H9 (cell line): ENCODE results near the gene ABI3. TPM values are rescaled to one million over a fixed set of nuclear protein-coding genes. Genes with fewer than 3 reads are reported as not detected.

ENCODE experiments used
- DNase-seq: peaks from one replicate; pipeline ENCODE4 v3.0.0-alpha.2; 2017
- H2AFZ ChIP-seq: one replicate; pipeline ENCODE4 v1.6.1; 2013; ENCODE audit warnings: mild to moderate bottlenecking, low read length, control low read depth, moderate library complexity
- H2AK5ac ChIP-seq: 2 replicates; pipeline ENCODE4 v1.6.1; 2013; ENCODE audit warnings: low read length, control low read depth, mixed read lengths; ENCODE audit not compliant: insufficient read length
- H2BK120ac ChIP-seq: one replicate; pipeline ENCODE4 v1.6.1; 2013; ENCODE audit warnings: low read depth, mild to moderate bottlenecking, low read length, control low read depth, inconsistent platforms; ENCODE audit not compliant: poor library complexity, severe bottlenecking
- H2BK12ac ChIP-seq: 2 replicates; pipeline ENCODE4 v1.6.1; 2013; ENCODE audit warnings: low read length, control low read depth, mixed read lengths, low read depth; ENCODE audit not compliant: insufficient read length
- H2BK15ac ChIP-seq: 2 replicates; pipeline ENCODE4 v1.6.1; 2013; ENCODE audit warnings: low read depth, low read length, control low read depth
- H2BK20ac ChIP-seq: one replicate; pipeline ENCODE4 v1.6.1; 2013; ENCODE audit warnings: low read depth, mild to moderate bottlenecking, low read length, control low read depth, inconsistent platforms; ENCODE audit not compliant: poor library complexity, severe bottlenecking
- H2BK5ac ChIP-seq: 2 replicates; pipeline ENCODE4 v1.6.1; 2013; ENCODE audit warnings: low read length, control low read depth, mixed read lengths; ENCODE audit not compliant: insufficient read length
- H3K14ac ChIP-seq: 2 replicates; pipeline ENCODE4 v1.6.1; 2013; ENCODE audit warnings: low read length, control low read depth; ENCODE audit not compliant: insufficient read depth
- H3K18ac ChIP-seq: 2 replicates; pipeline ENCODE4 v1.6.1; 2013; ENCODE audit warnings: low read depth, mild to moderate bottlenecking, mixed read lengths, low read length, control low read depth; ENCODE audit not compliant: insufficient read length
- H3K23ac ChIP-seq: 2 replicates; pipeline ENCODE4 v1.6.1; 2013; ENCODE audit warnings: low read length, control low read depth, mixed read lengths, low read depth; ENCODE audit not compliant: insufficient read length
- H3K23me2 ChIP-seq: 2 replicates; pipeline ENCODE4 v1.6.1; 2013; ENCODE audit warnings: low read depth, mild to moderate bottlenecking, mixed read lengths, low read length, control low read depth; ENCODE audit not compliant: insufficient read length, poor library complexity, severe bottlenecking
- H3K27ac ChIP-seq: 2 replicates; pipeline ENCODE4 v1.5.1; 2013; ENCODE audit warnings: low read length, control low read depth, mixed read lengths, low read depth; ENCODE audit not compliant: insufficient read length
- H3K27me3 ChIP-seq: 2 replicates; pipeline ENCODE4 v1.6.1; 2013; ENCODE audit warnings: low read length, control low read depth, inconsistent platforms; ENCODE audit not compliant: insufficient read depth
- H3K4ac ChIP-seq: 2 replicates; pipeline ENCODE4 v1.6.1; 2013; ENCODE audit warnings: low read depth, mild to moderate bottlenecking, control low read depth, inconsistent platforms, low read length, moderate library complexity
- H3K4me1 ChIP-seq: 2 replicates; pipeline ENCODE4 v1.6.1; 2013; ENCODE audit warnings: low read length, control low read depth, inconsistent platforms; ENCODE audit not compliant: insufficient read depth
- H3K4me2 ChIP-seq: 2 replicates; pipeline ENCODE4 v1.6.1; 2013; ENCODE audit warnings: low read length, control low read depth, mixed read lengths; ENCODE audit not compliant: insufficient read length, insufficient read depth
- H3K56ac ChIP-seq: 2 replicates; pipeline ENCODE4 v1.6.1; 2013; ENCODE audit warnings: low read depth, mild to moderate bottlenecking, mixed read lengths, low read length, control low read depth; ENCODE audit not compliant: insufficient read length
- H3K79me1 ChIP-seq: 2 replicates; pipeline ENCODE4 v1.6.1; 2013; ENCODE audit warnings: low read depth, mild to moderate bottlenecking, moderate library complexity, low read length, control low read depth, inconsistent platforms; ENCODE audit not compliant: insufficient read depth, poor library complexity, severe bottlenecking
- H3K79me2 ChIP-seq: 2 replicates; pipeline ENCODE4 v1.6.1; 2013; ENCODE audit warnings: low read length, control low read depth, inconsistent platforms; ENCODE audit not compliant: insufficient read depth
- H3K9ac ChIP-seq: 2 replicates; pipeline ENCODE4 v1.6.1; 2013; ENCODE audit warnings: low read length, control low read depth, mixed read lengths; ENCODE audit not compliant: insufficient read length; ENCODE audit errors: extremely low read depth
- H3K9me3 ChIP-seq: one replicate; pipeline ENCODE4 v1.6.1; 2013; ENCODE audit warnings: low read depth, low read length, inconsistent platforms; ENCODE audit not compliant: control insufficient read depth
- H3T11ph ChIP-seq: one replicate; pipeline ENCODE4 v1.6.1; 2013; ENCODE audit warnings: mild to moderate bottlenecking, low read length, control low read depth, inconsistent platforms
- H4K20me1 ChIP-seq: one replicate; pipeline ENCODE4 v1.6.1; 2013; ENCODE audit not compliant: control insufficient read depth, insufficient read length, insufficient read depth
- H4K5ac ChIP-seq: 2 replicates; pipeline ENCODE4 v1.6.1; 2013; ENCODE audit warnings: low read depth, mild to moderate bottlenecking, mixed read lengths, low read length, control low read depth; ENCODE audit not compliant: insufficient read length
- H4K8ac ChIP-seq: replicated peaks from 2 replicates; pipeline ENCODE4 v1.6.1; 2013; ENCODE audit warnings: low read length, control low read depth, mixed read lengths, low read depth; ENCODE audit not compliant: insufficient read length
- H4K91ac ChIP-seq: 2 replicates; pipeline ENCODE4 v1.6.1; 2013; ENCODE audit warnings: low read depth, mild to moderate bottlenecking, moderate library complexity, mixed read lengths, low read length, control low read depth; ENCODE audit not compliant: insufficient read length
- H3K27ac Mint-ChIP-seq, 3 experiments: 2 replicates in 2 of 3; 3 replicates in 1 of 3; pipeline ENCODE4 v1.8.0; 2020 to 2021; ENCODE audit warnings: mixed read lengths in 3 of 3, mild to moderate bottlenecking in 1 of 3, moderate library complexity in 1 of 3
- H3K27me3 Mint-ChIP-seq: 2 replicates; pipeline ENCODE4 v1.8.0; 2021; ENCODE audit warnings: low read depth, mild to moderate bottlenecking, moderate library complexity, mixed read lengths
- H3K36me3 Mint-ChIP-seq, 3 experiments: 2 replicates in 2 of 3; 3 replicates in 1 of 3; pipeline ENCODE4 v1.8.0; 2020 to 2021; ENCODE audit warnings: low read depth in 3 of 3, mixed read lengths in 3 of 3; ENCODE audit not compliant: insufficient read depth in 1 of 3
- H3K4me1 Mint-ChIP-seq, 2 experiments: 2 replicates each; pipeline ENCODE4 v1.8.0; 2020; ENCODE audit warnings: mixed read lengths in 2 of 2
- H3K4me3 Mint-ChIP-seq, 2 experiments: 2 replicates in 1 of 2; 3 replicates in 1 of 2; pipeline ENCODE4 v1.8.0; 2020 to 2021; ENCODE audit warnings: mild to moderate bottlenecking in 2 of 2, mixed read lengths in 2 of 2, moderate library complexity in 1 of 2
- H3K9me3 Mint-ChIP-seq, 2 experiments: 2 replicates in 1 of 2; 3 replicates in 1 of 2; pipeline ENCODE4 v1.8.0; 2020; ENCODE audit warnings: mild to moderate bottlenecking in 2 of 2, mixed read lengths in 2 of 2, moderate library complexity in 1 of 2
- CTCF ChIP-seq: fragments of 200-600 bp; sonication (generic); conservative IDR thresholded peaks from 3 replicates; pipeline ENCODE4 v1.8.0; 2021; ENCODE audit warnings: antibody characterized with exemption, mild to moderate bottlenecking
- whole genome bisulfite sequencing: extraction: QIAGEN DNeasy Blood & Tissue Kit; methylation state at CpG from one replicate; pipeline ENCODE4 v1.1.7; 2013; ENCODE audit warnings: missing lambda C conversion rate, low lambda C conversion rate, mixed read lengths; ENCODE audit not compliant: insufficient read length; ENCODE audit errors: extremely low coverage; 5-methylcytosine and 5-hydroxymethylcytosine counted together
- total RNA-seq: library from RNA; stranded (reverse); gene quantifications from 2 replicates; pipeline ENCODE4 v1.2.1, GENCODE V29; 2021

Gene ABI3
- total RNA-seq, 1 experiment from 2014 or later = 2.1 TPM

- Histone ChIP-seq H3K23me2 (peaks cover 2% of the 10 kb centered on the region), H2BK15ac (no peak overlapping the region), H3K79me2 (no peaks in the 10 kb centered on the region), H3T11ph (no peak overlapping the region), H2BK5ac (no peak overlapping the region), H2AFZ (no peak overlapping the region), H3K4me1 (0 out of 2 replicates have a peak, but pooled peaks cover 2% of the 10 kb centered on the region), H3K14ac (no peak overlapping the region), H3K4ac (no peak overlapping the region), H3K23ac (no peak overlapping the region), H2BK20ac (no peak overlapping the region), H4K5ac (no peak overlapping the region), H3K9ac (no peak overlapping the region), H3K9me3 (no peaks in the 10 kb centered on the region), H2BK12ac (no peak overlapping the region), H3K27ac (no peak overlapping the region), H3K18ac (no peak overlapping the region), H4K8ac (no peak overlapping the region), H2AK5ac (no peak overlapping the region), H3K4me2 (no peak overlapping the region), H4K91ac (no peak overlapping the region), H4K20me1 (no peaks in the 10 kb centered on the region), H2BK120ac (no peak overlapping the region), H3K56ac (no peak overlapping the region), H3K79me1 (no peaks in the 10 kb centered on the region), H3K27me3 (no peaks in the 10 kb centered on the region; the same call in 1 of the 2 replicates)
- H3K9me3 Mint-ChIP-seq = no peaks in the 10 kb centered on the region
- H3K27ac Mint-ChIP-seq = no peak overlapping the region
- 0 out of 5 replicates have a peak overlapping the region, but pooled peaks of 1 of the 2 experiments have one; percentile 13 for H3K4me3 Mint-ChIP-seq
- no peaks in the 10 kb centered on the region; a peak in 1 of 7 replicates for H3K36me3 Mint-ChIP-seq
- DNase-seq = peak; percentile 73
- H3K4me1 Mint-ChIP-seq = peaks cover 24 to 25% of the 10 kb centered on the region in 2 experiments
- peaks cover 40% of the 10 kb centered on the region for H3K27me3 Mint-ChIP-seq
- peak; percentile 55 for TF ChIP-seq CTCF
- no CpG with 5 or more reads among the region's 37 CpGs for WGBS
Observed at GRCh38 chr17:49218941-49219913, 8.7 kb downstream of the ABI3 start.
